Neural crest cell (in vitro differentiated cells): ENCODE measurements around the gene GPR153. TPM values are rescaled to one million over a fixed set of nuclear protein-coding genes. Genes with fewer than 3 reads are reported as not detected.

Source experiments
- DNase-seq: peaks from one replicate; pipeline ENCODE4 v3.0.0; 2021; ENCODE audit warnings: low read depth, mixed read lengths, low spot score
- H3K27ac Mint-ChIP-seq: one replicate; pipeline ENCODE4 v1.8.0; 2021; ENCODE audit warnings: mild to moderate bottlenecking, mixed read lengths; ENCODE audit not compliant: unreplicated experiment
- H3K27me3 Mint-ChIP-seq: 2 replicates; pipeline ENCODE4 v1.8.0; 2021; ENCODE audit warnings: low read depth, mild to moderate bottlenecking, mixed read lengths
- H3K36me3 Mint-ChIP-seq: 2 replicates; pipeline ENCODE4 v1.8.0; 2021; ENCODE audit warnings: low read depth, mild to moderate bottlenecking, mixed read lengths
- H3K4me1 Mint-ChIP-seq: 2 replicates; pipeline ENCODE4 v1.8.0; 2021; ENCODE audit warnings: mixed read lengths
- H3K4me3 Mint-ChIP-seq: one replicate; pipeline ENCODE4 v1.8.0; 2021; ENCODE audit warnings: mild to moderate bottlenecking, mixed read lengths
- H3K9me3 Mint-ChIP-seq: 2 replicates; pipeline ENCODE4 v1.8.0; 2021; ENCODE audit warnings: mixed read lengths
- total RNA-seq: library from RNA; stranded (reverse); gene quantifications from 2 replicates; pipeline ENCODE4 v1.2.1, GENCODE V29; 2021
- TF ChIP-seq, protein P1 (sequence below): fragments of 200-600 bp; sonication (generic); conservative IDR thresholded peaks from 2 replicates; pipeline ENCODE4 v1.5.0; 2021; ENCODE audit warnings: antibody characterized with exemption, mild to moderate bottlenecking

GPR153 gene
- total RNA-seq, 1 donor from 2014 or later: 28.1 TPM

GRCh38 chr1:6279613-6280383 lies 18.9 kb upstream of the GPR153 start:
- Mint-ChIP-seq H3K9me3 (no peaks in the 10 kb centered on the region), H3K27ac (no peak overlapping the region), H3K27me3 (no peaks in the 10 kb centered on the region), H3K36me3 (no peaks in the 10 kb centered on the region), H3K4me3 (no peak overlapping the region), H3K4me1 (peaks cover 36% of the 10 kb centered on the region)
- TF ChIP-seq, protein P1, sequence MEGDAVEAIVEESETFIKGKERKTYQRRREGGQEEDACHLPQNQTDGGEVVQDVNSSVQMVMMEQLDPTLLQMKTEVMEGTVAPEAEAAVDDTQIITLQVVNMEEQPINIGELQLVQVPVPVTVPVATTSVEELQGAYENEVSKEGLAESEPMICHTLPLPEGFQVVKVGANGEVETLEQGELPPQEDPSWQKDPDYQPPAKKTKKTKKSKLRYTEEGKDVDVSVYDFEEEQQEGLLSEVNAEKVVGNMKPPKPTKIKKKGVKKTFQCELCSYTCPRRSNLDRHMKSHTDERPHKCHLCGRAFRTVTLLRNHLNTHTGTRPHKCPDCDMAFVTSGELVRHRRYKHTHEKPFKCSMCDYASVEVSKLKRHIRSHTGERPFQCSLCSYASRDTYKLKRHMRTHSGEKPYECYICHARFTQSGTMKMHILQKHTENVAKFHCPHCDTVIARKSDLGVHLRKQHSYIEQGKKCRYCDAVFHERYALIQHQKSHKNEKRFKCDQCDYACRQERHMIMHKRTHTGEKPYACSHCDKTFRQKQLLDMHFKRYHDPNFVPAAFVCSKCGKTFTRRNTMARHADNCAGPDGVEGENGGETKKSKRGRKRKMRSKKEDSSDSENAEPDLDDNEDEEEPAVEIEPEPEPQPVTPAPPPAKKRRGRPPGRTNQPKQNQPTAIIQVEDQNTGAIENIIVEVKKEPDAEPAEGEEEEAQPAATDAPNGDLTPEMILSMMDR: no peak
- no peak for DNase-seq

DNA sequence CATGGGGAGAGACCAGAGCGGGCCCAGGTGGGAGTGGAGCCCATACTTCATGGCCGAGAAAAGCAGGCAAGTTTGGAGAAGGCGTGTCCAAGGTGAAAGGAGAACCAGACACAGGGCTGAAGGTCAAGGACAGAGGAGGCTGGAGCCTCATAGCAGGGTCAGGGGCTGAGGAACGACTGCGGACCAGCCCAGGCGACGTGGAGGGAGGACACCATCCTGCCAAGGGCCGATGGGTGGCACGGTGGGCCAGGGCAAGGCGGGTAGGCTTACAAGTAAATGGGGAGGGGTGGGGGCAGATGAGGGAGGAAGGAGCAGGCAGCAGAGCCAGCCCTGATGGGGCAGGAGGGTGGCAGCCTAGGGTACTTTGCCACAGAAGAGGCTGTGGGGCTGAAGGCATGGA lies 18.2 kb upstream of the GPR153 start:
- TF ChIP-seq, protein P1: no peak
- no peak for DNase-seq
- Mint-ChIP-seq H3K27ac (peak overlapping the region; percentile 78), H3K4me3 (no peak overlapping the region), H3K27me3 (no peaks in the 10 kb centered on the region), H3K36me3 (no peaks in the 10 kb centered on the region), H3K4me1 (peaks cover 36% of the 10 kb centered on the region), H3K9me3 (no peaks in the 10 kb centered on the region)

- Mint-ChIP-seq H3K27me3 (no peaks in the 10 kb centered on the region), H3K9me3 (no peaks in the 10 kb centered on the region), H3K4me3 (no peak overlapping the region), H3K27ac (peak overlapping the region; percentile 78), H3K36me3 (no peaks in the 10 kb centered on the region), H3K4me1 (peaks cover 41% of the 10 kb centered on the region)
- TF ChIP-seq, protein P1: no peak
- DNase-seq: no peak
These were observed 17.4 kb upstream of the GPR153 start for GRCh38 chr1:6278263-6278662.

GRCh38 chr1:6276811-6277555 lies 16.1 kb upstream of the GPR153 start:
- H3K27me3 Mint-ChIP-seq: no peaks in the 10 kb centered on the region
- no peak for DNase-seq
- no peaks in the 10 kb centered on the region for H3K9me3 Mint-ChIP-seq
- peak overlapping the region; percentile 85 for H3K27ac Mint-ChIP-seq
- TF ChIP-seq, protein P1: no peak
- peaks cover 54% of the 10 kb centered on the region for H3K4me1 Mint-ChIP-seq
- no peaks in the 10 kb centered on the region for H3K36me3 Mint-ChIP-seq
- peak overlapping the region; percentile 21 for H3K4me3 Mint-ChIP-seq

GRCh38 chr1:6275826-6276782 lies 15.2 kb upstream of the GPR153 start:
- no peaks in the 10 kb centered on the region for H3K9me3 Mint-ChIP-seq
- peaks cover 63% of the 10 kb centered on the region for H3K4me1 Mint-ChIP-seq
- H3K36me3 Mint-ChIP-seq: no peaks in the 10 kb centered on the region
- H3K27me3 Mint-ChIP-seq: no peaks in the 10 kb centered on the region
- DNase-seq: peak; percentile 52
- H3K27ac Mint-ChIP-seq: peak overlapping the region; percentile 85
- H3K4me3 Mint-ChIP-seq: peak overlapping the region; percentile 72
- TF ChIP-seq, protein P1: no peak
